HepG2 (cell line): ENCODE data around the gene CSTF3. TPM values are rescaled to one million over a fixed set of nuclear protein-coding genes. Genes with fewer than 3 reads are reported as not detected.

Source experiments
- ATAC-seq: fragments of 200-7000 bp; cut with Tn5 transposase; 3 replicates; pipeline ENCODE4 v1.9.1; 2020; ENCODE audit warnings: mild to moderate bottlenecking, moderate library complexity
- BruUV-seq: library from RNA; stranded (reverse); fragments of 400-500 nt; replicated peaks from 2 replicates; lab custom pipeline; 2021; lab: Mats Ljungman, UMichigan
- CTCF ChIA-PET: fragments of 300-600 bp; formaldehyde crosslinking; extraction: SDS; loops from one replicate; lab custom pipeline; 2021; ENCODE audit warnings: low total read pairs, inconsistent platforms, low intra/inter-chr PET ratio; lab: Yijun Ruan, JAX
- POLR2A ChIA-PET: fragments of 350-600 bp; sonication (Branson Sonifier 250); formaldehyde crosslinking; loops from one replicate; lab custom pipeline; 2020; ENCODE audit warnings: antibody characterized with exemption, inconsistent platforms; lab: Yijun Ruan, JAX
- DNase-seq: peaks from one replicate; pipeline ENCODE4 v3.0.0-alpha.2; 2015; ENCODE audit warnings: low spot score
- FAIRE-seq: peaks from 3 replicates; lab custom pipeline; 2011; peaks lifted over from hg19 to GRCh38; lab: Jason Lieb, UNC
- H2AFZ ChIP-seq: one replicate; pipeline ENCODE4 v1.6.1; 2011; ENCODE audit warnings: low read length, inconsistent platforms
- H3K27ac ChIP-seq: fragments of 300-600 bp; 3 replicates; pipeline ENCODE4 v1.8.0; 2011; ENCODE audit warnings: mixed run types, mild to moderate bottlenecking, mixed read lengths, low read length, inconsistent platforms; ENCODE audit not compliant: insufficient read depth; ENCODE audit errors: extremely low read length
- H3K27me3 ChIP-seq, 2 experiments: fragments of 200-600 bp in 1 of 2; 2 replicates in 1 of 2; 3 replicates in 1 of 2; pipeline versions ENCODE4 v1.6.0 to v1.8.0; 2011; ENCODE audit warnings: low read length in 2 of 2, mild to moderate bottlenecking in 2 of 2, moderate library complexity in 2 of 2, inconsistent platforms in 1 of 2; ENCODE audit not compliant: insufficient read depth in 2 of 2, control insufficient read depth in 1 of 2
- H3K36me3 ChIP-seq, 2 experiments: fragments of 200-600 bp in 1 of 2; replicated peaks in 1 of 2; 2 replicates in 1 of 2; 3 replicates in 1 of 2; pipeline versions ENCODE4 v1.5.1 to v1.8.0; 2011; ENCODE audit warnings: low read length in 2 of 2, inconsistent platforms in 1 of 2; ENCODE audit not compliant: insufficient read depth in 2 of 2, control insufficient read depth in 1 of 2
- H3K4me1 ChIP-seq: 2 replicates; pipeline ENCODE4 v1.5.1; 2012; ENCODE audit warnings: low read length, inconsistent platforms; ENCODE audit not compliant: insufficient read depth
- H3K4me2 ChIP-seq: 2 replicates; pipeline ENCODE4 v1.6.0; 2011; ENCODE audit warnings: low read depth, low read length, inconsistent platforms
- H3K4me3 ChIP-seq, 3 experiments: fragments of 200-600 bp in 1 of 3; sonication (generic), shearing (Covaris generic) in 1 of 3; replicated peaks in 1 of 3; 2 replicates each; pipeline ENCODE4 v1.5.1; 2011 to 2016; ENCODE audit warnings: low read length in 3 of 3, inconsistent platforms in 2 of 3, low read depth in 2 of 3, mild to moderate bottlenecking in 2 of 3, control low read depth in 1 of 3, mixed read lengths in 1 of 3; ENCODE audit not compliant: insufficient read depth in 1 of 3
- H3K79me2 ChIP-seq: one replicate; pipeline ENCODE4 v1.6.1; 2011; ENCODE audit warnings: low read length, inconsistent platforms; ENCODE audit not compliant: insufficient read depth
- H3K9ac ChIP-seq: 2 replicates; pipeline ENCODE4 v1.6.0; 2011; ENCODE audit warnings: mild to moderate bottlenecking, low read depth, low read length, inconsistent platforms; ENCODE audit not compliant: insufficient read depth
- H3K9me3 ChIP-seq: 2 replicates; pipeline ENCODE4 v1.5.1; 2012; ENCODE audit warnings: mild to moderate bottlenecking, low read length
- H4K20me1 ChIP-seq: 2 replicates; pipeline ENCODE4 v1.6.0; 2011; ENCODE audit warnings: inconsistent platforms, mild to moderate bottlenecking, low read length, moderate library complexity; ENCODE audit not compliant: insufficient read depth
- ARID2 ChIP-seq: sonication (generic); formaldehyde crosslinking; IDR thresholded peaks from 2 replicates; pipeline ENCODE4 v1.8.1; 2022; ENCODE audit warnings: mild to moderate bottlenecking, missing genetic modification reagents, borderline replicate concordance
- ATRX ChIP-seq: sonication (generic); formaldehyde crosslinking; IDR thresholded peaks from 2 replicates; pipeline ENCODE4 v1.4.0; 2020; ENCODE audit warnings: missing genetic modification reagents, borderline replicate concordance
- HIVEP1 ChIP-seq: sonication (generic); formaldehyde crosslinking; IDR thresholded peaks from 2 replicates; pipeline ENCODE4 v1.4.0; 2020; ENCODE audit warnings: mild to moderate bottlenecking, missing genetic modification reagents
- KMT2A ChIP-seq: sonication (generic); formaldehyde crosslinking; IDR thresholded peaks from 2 replicates; pipeline ENCODE4 v1.4.0; 2020; ENCODE audit warnings: missing genetic modification reagents
- MAFF ChIP-seq: IDR thresholded peaks from 2 replicates; pipeline ENCODE4 v1.6.1; 2011; ENCODE audit warnings: low read depth, low read length, improper control_type of control experiment
- ZNF282 ChIP-seq: fragments of 450-650 bp; IDR thresholded peaks from 2 replicates; pipeline ENCODE4 v1.6.1; 2018; ENCODE audit not compliant: partially characterized antibody
- ZNF678 ChIP-seq: sonication (generic); formaldehyde crosslinking; IDR thresholded peaks from 2 replicates; pipeline ENCODE4 v1.4.0; 2020; ENCODE audit warnings: mild to moderate bottlenecking, missing genetic modification reagents
- ZNF713 ChIP-seq: sonication (generic); formaldehyde crosslinking; IDR thresholded peaks from 2 replicates; pipeline ENCODE4 v1.4.0; 2020; ENCODE audit warnings: mild to moderate bottlenecking, missing genetic modification reagents
- WGBS: methylation state at CpG from one replicate; pipeline ENCODE4 v1.1.6; 2017; ENCODE audit warnings: low lambda C conversion rate; 5-methylcytosine and 5-hydroxymethylcytosine counted together
- in situ Hi-C: cut with HindIII; loops from 2 replicates; pipeline ENCODE4 v1.10.0; 2017; ENCODE audit warnings: low pct_unique_long_range_greater_than_20kb; ENCODE audit not compliant: extremely low pct_ligation_motif_present
- intact Hi-C: fragments of 100-400 bp; cut with micrococcal nuclease; formaldehyde crosslinking; loops from one replicate; pipeline ENCODE4 v1.10.0; 2022; ENCODE audit not compliant: unreplicated experiment
- polyA plus RNA-seq, 8 experiments: library from polyadenylated mRNA; depleted of rRNA in 3 of 8; stranded (reverse) in 7 of 8; unstranded in 1 of 8; fragments of >200 nt; fragmentation: Illumina TruSeq in 4 of 8; extraction: Trizol in 4 of 8; gene quantifications; 2 replicates each; pipeline versions ENCODE4 v1.2.1 to v1.2.3, GENCODE V29; 2011 to 2016; ENCODE audit warnings: low read depth in 4 of 8, missing spikeins in 1 of 8, mixed read lengths in 1 of 8; ENCODE audit not compliant: insufficient read depth in 1 of 8
- total RNA-seq, 5 experiments: library from RNA; depleted of rRNA; stranded (reverse); fragments of >200 nt; fragmentation: Illumina TruSeq; extraction: Trizol; gene quantifications; 2 replicates each; pipeline ENCODE4 v1.2.3, GENCODE V29; 2016; ENCODE audit warnings: low read depth in 1 of 5
- TF ChIP-seq, protein P1 (sequence below): IDR thresholded peaks from 2 replicates; pipeline ENCODE4 v1.6.1; 2016; ENCODE audit warnings: mild to moderate bottlenecking, missing biosample characterization, missing genetic modification reagents
- TF ChIP-seq, protein P2 (sequence below): sonication (generic); formaldehyde crosslinking; IDR thresholded peaks from 2 replicates; pipeline ENCODE4 v1.4.0; 2020; ENCODE audit warnings: mild to moderate bottlenecking, low read depth, missing genetic modification reagents

CSTF3 gene
- total and polyA plus RNA-seq, 2 of the 13 experiments (the other 11 are each of a cell fraction or from before 2014, with no cell fraction given) = 21.5 to 43.6 TPM

GRCh38 chr11:33179348-33179803 lies 18.1 kb upstream of the CSTF3 start:
- intact Hi-C loops (no loop called here), in situ Hi-C loops (no loop called here)
- no peak for ATAC-seq
- Histone ChIP-seq H3K4me3 (no peak overlapping the region), H3K4me2 (no peak overlapping the region), H3K27ac (no peak overlapping the region), H3K9me3 (no peaks in the 10 kb centered on the region), H4K20me1 (no peaks in the 10 kb centered on the region), H3K79me2 (no peaks in the 10 kb centered on the region), H3K36me3 (no peaks in the 10 kb centered on the region), H2AFZ (no peak overlapping the region), H3K9ac (no peak overlapping the region), H3K27me3 (no peaks in the 10 kb centered on the region), H3K4me1 (peaks cover 23% of the 10 kb centered on the region)
- ChIA-PET POLR2A (no interaction called here), CTCF (no interaction called here)
- DNase-seq = no peak
- 66% methylated on average over 3 of the region's 3 CpGs for WGBS
- TF ChIP-seq ZNF282 (no peak), ARID2 (CRISPR knock-in tag) (no peak), MAFF (no peak), KMT2A (CRISPR knock-in tag) (no peak), ATRX (CRISPR knock-in tag) (no peak), ZNF713 (CRISPR knock-in tag) (no peak), ZNF678 (CRISPR knock-in tag) (no peak), HIVEP1 (CRISPR knock-in tag) (no peak)
- TF ChIP-seq, protein P1, sequence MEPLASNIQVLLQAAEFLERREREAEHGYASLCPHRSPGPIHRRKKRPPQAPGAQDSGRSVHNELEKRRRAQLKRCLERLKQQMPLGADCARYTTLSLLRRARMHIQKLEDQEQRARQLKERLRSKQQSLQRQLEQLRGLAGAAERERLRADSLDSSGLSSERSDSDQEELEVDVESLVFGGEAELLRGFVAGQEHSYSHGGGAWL (CRISPR knock-in tag) = no peak
- TF ChIP-seq, protein P2, sequence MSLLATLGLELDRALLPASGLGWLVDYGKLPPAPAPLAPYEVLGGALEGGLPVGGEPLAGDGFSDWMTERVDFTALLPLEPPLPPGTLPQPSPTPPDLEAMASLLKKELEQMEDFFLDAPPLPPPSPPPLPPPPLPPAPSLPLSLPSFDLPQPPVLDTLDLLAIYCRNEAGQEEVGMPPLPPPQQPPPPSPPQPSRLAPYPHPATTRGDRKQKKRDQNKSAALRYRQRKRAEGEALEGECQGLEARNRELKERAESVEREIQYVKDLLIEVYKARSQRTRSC = no peak
- BruUV-seq = no TSS peak
- no peak for FAIRE-seq
